Inferior parietal cortex (tissue), 1 donor: Measurements from ENCODE around the gene PLA2G2D.

Source experiments
- DNase-seq: peaks from one replicate; pipeline ENCODE4 v3.0.0-alpha.2; 2016; ENCODE audit errors: extremely low spot score

Gene PLA2G2D

GRCh38 chr1:20068722-20069121, 50.6 kb downstream of the PLA2G2D start:
- no peak for DNase-seq

DNA sequence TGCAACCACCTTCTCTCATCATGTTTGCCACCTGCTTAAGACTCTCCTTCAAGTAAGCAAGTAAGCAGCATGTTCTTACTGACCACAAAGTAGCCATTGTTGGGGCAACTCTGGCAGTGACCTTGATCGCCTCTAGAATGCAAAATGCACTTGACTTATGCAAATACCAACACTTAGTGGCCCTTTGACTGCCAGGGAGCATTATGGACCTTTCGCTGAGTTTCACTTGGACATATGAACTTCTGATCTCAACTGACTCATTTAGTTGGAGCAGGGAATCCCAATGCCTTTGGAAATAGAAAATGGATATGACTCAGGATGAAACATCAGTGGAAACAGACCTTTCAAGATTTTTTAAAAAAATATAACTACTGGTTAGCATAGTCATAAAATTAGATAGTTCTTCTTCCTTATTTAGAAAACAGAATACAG, 55.5 kb downstream of the PLA2G2D start:
- DNase-seq, result no peak
